ENCODE results near the gene ZNF280B. TPM values are rescaled to one million over a fixed set of nuclear protein-coding genes. Genes with fewer than 3 reads are reported as not detected.

Gene ZNF280B
- total RNA-seq, 1 donor: 1.1 TPM

DNA sequence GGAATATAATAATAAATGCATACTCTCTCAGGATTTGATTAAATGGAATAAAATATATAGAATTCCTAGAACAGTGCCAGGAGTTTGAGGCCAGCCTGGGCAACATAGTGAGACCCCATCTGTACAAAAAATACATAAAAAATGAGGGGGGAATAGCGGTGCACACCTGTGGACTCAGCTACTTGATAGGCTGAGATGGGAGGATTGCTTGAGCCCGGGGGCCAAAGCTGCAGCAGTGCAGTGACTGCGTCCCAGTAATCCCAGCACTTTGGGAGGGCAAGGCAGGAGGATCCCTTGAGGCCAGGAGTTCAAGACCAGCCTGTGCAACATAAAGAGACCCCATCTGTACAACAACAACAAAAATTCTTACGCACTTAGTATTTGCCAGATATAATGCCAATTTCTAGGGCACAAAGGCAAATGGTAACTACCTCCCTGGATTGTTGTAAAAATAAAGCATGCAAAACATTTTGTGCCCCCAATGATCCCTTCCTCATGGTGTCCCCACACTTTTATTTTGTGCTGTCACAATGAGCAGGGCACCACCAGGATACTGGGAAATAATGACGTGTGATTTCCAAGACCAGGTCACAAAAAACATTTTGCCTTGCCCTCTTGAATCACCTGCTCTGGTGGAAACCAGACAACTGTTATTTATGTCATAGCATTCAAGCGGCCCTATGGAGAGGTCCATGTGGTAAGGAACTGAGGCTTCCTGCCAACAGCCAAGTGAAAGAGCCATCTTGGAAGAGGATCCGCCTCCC, 29.9 kb upstream of the ZNF280B start:
- no peaks in the 10 kb centered on the region for H3K79me2 ChIP-seq (ENCODE audit: insufficient read depth, low read length)
- H2AFZ ChIP-seq (ENCODE audit: low read length): no peak overlapping the region
- no peak overlapping the region for H3K27ac ChIP-seq (ENCODE audit: low read depth, low read length)
- no peak overlapping the region for H3K4me2 ChIP-seq (ENCODE audit: insufficient read depth, low read length)
- no peaks in the 10 kb centered on the region for H3K9me3 ChIP-seq (ENCODE audit: low read depth, low read length)
- H4K20me1 ChIP-seq (ENCODE audit: insufficient read depth, low read length): no peaks in the 10 kb centered on the region
- no peaks in the 10 kb centered on the region for H3K4me1 ChIP-seq (ENCODE audit: insufficient read depth, low read length)
- H3K4me3 ChIP-seq (ENCODE audit: insufficient read depth, low read length): no peak overlapping the region
- no peaks in the 10 kb centered on the region for H3K27me3 ChIP-seq (ENCODE audit: insufficient read depth, low read length)
- DNase-seq (ENCODE audit: insufficient read length, low spot score, missing footprints): no peak
- no peaks in the 10 kb centered on the region for H3K36me3 ChIP-seq (ENCODE audit: insufficient read depth, low read length)
- TF ChIP-seq, protein P1, sequence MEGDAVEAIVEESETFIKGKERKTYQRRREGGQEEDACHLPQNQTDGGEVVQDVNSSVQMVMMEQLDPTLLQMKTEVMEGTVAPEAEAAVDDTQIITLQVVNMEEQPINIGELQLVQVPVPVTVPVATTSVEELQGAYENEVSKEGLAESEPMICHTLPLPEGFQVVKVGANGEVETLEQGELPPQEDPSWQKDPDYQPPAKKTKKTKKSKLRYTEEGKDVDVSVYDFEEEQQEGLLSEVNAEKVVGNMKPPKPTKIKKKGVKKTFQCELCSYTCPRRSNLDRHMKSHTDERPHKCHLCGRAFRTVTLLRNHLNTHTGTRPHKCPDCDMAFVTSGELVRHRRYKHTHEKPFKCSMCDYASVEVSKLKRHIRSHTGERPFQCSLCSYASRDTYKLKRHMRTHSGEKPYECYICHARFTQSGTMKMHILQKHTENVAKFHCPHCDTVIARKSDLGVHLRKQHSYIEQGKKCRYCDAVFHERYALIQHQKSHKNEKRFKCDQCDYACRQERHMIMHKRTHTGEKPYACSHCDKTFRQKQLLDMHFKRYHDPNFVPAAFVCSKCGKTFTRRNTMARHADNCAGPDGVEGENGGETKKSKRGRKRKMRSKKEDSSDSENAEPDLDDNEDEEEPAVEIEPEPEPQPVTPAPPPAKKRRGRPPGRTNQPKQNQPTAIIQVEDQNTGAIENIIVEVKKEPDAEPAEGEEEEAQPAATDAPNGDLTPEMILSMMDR (IDR thresholded peaks at IDR 0.05; ENCODE audit: extremely low read depth, low read depth, low read length): no peak

GRCh38 chr22:22536916-22537315, 28.4 kb upstream of the ZNF280B start:
- no peak overlapping the region for H3K27ac ChIP-seq (ENCODE audit: low read depth, low read length)
- no peak for DNase-seq (ENCODE audit: insufficient read length, low spot score, missing footprints)
- H4K20me1 ChIP-seq (ENCODE audit: insufficient read depth, low read length): no peaks in the 10 kb centered on the region
- H3K4me3 ChIP-seq (ENCODE audit: insufficient read depth, low read length): no peak overlapping the region
- no peak overlapping the region for H2AFZ ChIP-seq (ENCODE audit: low read length)
- no peaks in the 10 kb centered on the region for H3K36me3 ChIP-seq (ENCODE audit: insufficient read depth, low read length)
- no peaks in the 10 kb centered on the region for H3K9me3 ChIP-seq (ENCODE audit: low read depth, low read length)
- H3K79me2 ChIP-seq (ENCODE audit: insufficient read depth, low read length): no peaks in the 10 kb centered on the region
- H3K4me2 ChIP-seq (ENCODE audit: insufficient read depth, low read length): no peak overlapping the region
- TF ChIP-seq, protein P1 (IDR thresholded peaks at IDR 0.05; ENCODE audit: extremely low read depth, low read depth, low read length): no peak
- no peaks in the 10 kb centered on the region for H3K4me1 ChIP-seq (ENCODE audit: insufficient read depth, low read length)
- no peaks in the 10 kb centered on the region for H3K27me3 ChIP-seq (ENCODE audit: insufficient read depth, low read length)

GRCh38 chr22:22536515-22536914, 28.0 kb upstream of the ZNF280B start:
- no peaks in the 10 kb centered on the region for H3K4me1 ChIP-seq (ENCODE audit: insufficient read depth, low read length)
- no peaks in the 10 kb centered on the region for H4K20me1 ChIP-seq (ENCODE audit: insufficient read depth, low read length)

GRCh38 chr22:22535662-22536061, 27.1 kb upstream of the ZNF280B start:
- no peak for DNase-seq (ENCODE audit: insufficient read length, low spot score, missing footprints)
- TF ChIP-seq, protein P1 (IDR thresholded peaks at IDR 0.05; ENCODE audit: extremely low read depth, low read depth, low read length): no peak
- no peaks in the 10 kb centered on the region for H3K27me3 ChIP-seq (ENCODE audit: insufficient read depth, low read length)
- no peak overlapping the region for H2AFZ ChIP-seq (ENCODE audit: low read length)
- no peaks in the 10 kb centered on the region for H3K79me2 ChIP-seq (ENCODE audit: insufficient read depth, low read length)
- H3K9me3 ChIP-seq (ENCODE audit: low read depth, low read length): no peaks in the 10 kb centered on the region
- no peak overlapping the region for H3K4me2 ChIP-seq (ENCODE audit: insufficient read depth, low read length)
- H3K36me3 ChIP-seq (ENCODE audit: insufficient read depth, low read length): no peaks in the 10 kb centered on the region
- H3K4me3 ChIP-seq (ENCODE audit: insufficient read depth, low read length): no peak overlapping the region
- H3K27ac ChIP-seq (ENCODE audit: low read depth, low read length): no peak overlapping the region
- H3K4me1 ChIP-seq (ENCODE audit: insufficient read depth, low read length): no peaks in the 10 kb centered on the region
- H4K20me1 ChIP-seq (ENCODE audit: insufficient read depth, low read length): no peaks in the 10 kb centered on the region

More at GRCh38 chr22:22536515-22536914, 28.0 kb upstream of the ZNF280B start:
- H3K4me2 ChIP-seq (ENCODE audit: insufficient read depth, low read length): no peak overlapping the region
- H3K9me3 ChIP-seq (ENCODE audit: low read depth, low read length): no peaks in the 10 kb centered on the region
- H3K27me3 ChIP-seq (ENCODE audit: insufficient read depth, low read length): no peaks in the 10 kb centered on the region
- no peak for DNase-seq (ENCODE audit: insufficient read length, low spot score, missing footprints)
- no peak overlapping the region for H2AFZ ChIP-seq (ENCODE audit: low read length)
- no peaks in the 10 kb centered on the region for H3K79me2 ChIP-seq (ENCODE audit: insufficient read depth, low read length)
- TF ChIP-seq, protein P1 (IDR thresholded peaks at IDR 0.05; ENCODE audit: extremely low read depth, low read depth, low read length): no peak
- H3K36me3 ChIP-seq (ENCODE audit: insufficient read depth, low read length): no peaks in the 10 kb centered on the region
- no peak overlapping the region for H3K4me3 ChIP-seq (ENCODE audit: insufficient read depth, low read length)
- no peak overlapping the region for H3K27ac ChIP-seq (ENCODE audit: low read depth, low read length)
